Neural cell (in vitro differentiated cells): ENCODE results near the gene ST7L. TPM values are rescaled to one million over a fixed set of nuclear protein-coding genes. Genes with fewer than 3 reads are reported as not detected.
"Not testable (repeated sequence)": the region's sequence is repeated elsewhere in the genome, so short reads cannot be mapped to it uniquely, and the experiment has no call there.

ENCODE experiments used
- H2AFZ ChIP-seq: fragments of 200-600, 300-800 bp; sonication (generic), shearing (Covaris generic); 2 replicates; pipeline ENCODE4 v1.6.0; 2014; ENCODE audit warnings: low read depth, mild to moderate bottlenecking, antibody characterized with exemption, low read length, moderate library complexity
- H3F3A ChIP-seq: fragments of 200-600 bp; shearing (Covaris generic); 2 replicates; pipeline ENCODE4 v1.6.1; 2016; ENCODE audit warnings: mild to moderate bottlenecking, moderate library complexity, mixed read lengths, antibody characterized with exemption, low read length; ENCODE audit not compliant: insufficient read depth, poor library complexity, severe bottlenecking
- H3K27ac ChIP-seq: fragments of 200-600, 300-800 bp; sonication (generic), shearing (Covaris generic); 2 replicates; pipeline ENCODE4 v1.5.1; 2014; ENCODE audit warnings: mild to moderate bottlenecking, low read length, moderate library complexity
- H3K27me3 ChIP-seq: fragments of 300-800, 200-600 bp; sonication (generic), shearing (Covaris generic); 2 replicates; pipeline ENCODE4 v1.6.0; 2014; ENCODE audit warnings: mild to moderate bottlenecking, low read depth, low read length, moderate library complexity; ENCODE audit not compliant: insufficient read depth
- H3K36me3 ChIP-seq: fragments of 300-800, 200-600 bp; sonication (generic), shearing (Covaris generic); 2 replicates; pipeline ENCODE4 v1.5.1; 2014; ENCODE audit warnings: mild to moderate bottlenecking, antibody characterized with exemption, low read length, moderate library complexity; ENCODE audit not compliant: insufficient read depth
- H3K4me2 ChIP-seq: fragments of 300-800, 200-600 bp; sonication (generic), shearing (Covaris generic); 2 replicates; pipeline ENCODE4 v1.6.0; 2014; ENCODE audit warnings: mild to moderate bottlenecking, low read length
- H3K4me3 ChIP-seq: fragments of 300-800, 200-600 bp; sonication (generic), shearing (Covaris generic); 2 replicates; pipeline ENCODE4 v1.5.1; 2014; ENCODE audit warnings: mild to moderate bottlenecking, low read length, moderate library complexity
- H3K79me2 ChIP-seq: fragments of 200-600 bp; shearing (Covaris generic); replicated peaks from 2 replicates; pipeline ENCODE4 v1.6.0; 2014; ENCODE audit warnings: mild to moderate bottlenecking, low read length, moderate library complexity; ENCODE audit not compliant: insufficient read depth
- H3K9ac ChIP-seq: fragments of 300-800, 200-600 bp; sonication (generic), shearing (Covaris generic); 2 replicates; pipeline ENCODE4 v1.6.1; 2016; ENCODE audit warnings: mild to moderate bottlenecking, low read length, mixed read lengths
- H3K9me2 ChIP-seq: fragments of 200-600 bp; shearing (Covaris generic); 2 replicates; pipeline ENCODE4 v1.6.1; 2016; ENCODE audit warnings: mild to moderate bottlenecking, low read length, mixed read lengths; ENCODE audit not compliant: insufficient read depth
- H3K9me3 ChIP-seq: fragments of 200-600, 300-800 bp; sonication (generic), shearing (Covaris generic); 2 replicates; pipeline ENCODE4 v1.6.1; 2016; ENCODE audit warnings: mild to moderate bottlenecking, mixed run types, low read length, moderate library complexity, mixed read lengths
- H4K20me1 ChIP-seq: fragments of 200-600 bp; shearing (Covaris generic); 2 replicates; pipeline ENCODE4 v1.6.1; 2016; ENCODE audit warnings: mild to moderate bottlenecking, mixed run types; ENCODE audit not compliant: insufficient read depth
- EZH2 ChIP-seq: fragments of 200-600, 300-800 bp; shearing (Covaris generic), sonication (generic); IDR thresholded peaks from 2 replicates; pipeline ENCODE4 v1.6.1; 2014; ENCODE audit warnings: antibody characterized with exemption, low read length, borderline replicate concordance, mild to moderate bottlenecking; ENCODE audit not compliant: insufficient read depth, poor library complexity, severe bottlenecking
- MXI1 ChIP-seq: fragments of 450-650 bp; conservative IDR thresholded peaks from 2 replicates; pipeline ENCODE4 v1.6.1; 2014; ENCODE audit warnings: antibody characterized with exemption, mild to moderate bottlenecking; ENCODE audit not compliant: poor library complexity, severe bottlenecking
- POLR2AphosphoS5 ChIP-seq: IDR thresholded peaks from 2 replicates; pipeline ENCODE4 v1.6.1; 2012
- RAD21 ChIP-seq: fragments of 450-650 bp; conservative IDR thresholded peaks from 2 replicates; pipeline ENCODE4 v1.6.1; 2014; ENCODE audit warnings: antibody characterized with exemption, mild to moderate bottlenecking, moderate library complexity
- SMC3 ChIP-seq: fragments of 450-650 bp; conservative IDR thresholded peaks from 2 replicates; pipeline ENCODE4 v1.6.1; 2014; ENCODE audit warnings: antibody characterized with exemption, mild to moderate bottlenecking, moderate library complexity; ENCODE audit not compliant: poor library complexity
- polyA plus RNA-seq: library from polyadenylated mRNA; depleted of rRNA; stranded (reverse); fragments of >200 nt; gene quantifications from 2 replicates; pipeline ENCODE4 v1.2.3, GENCODE V29; 2014
- TF ChIP-seq, protein P1 (sequence below): IDR thresholded peaks from 2 replicates; pipeline ENCODE4 v1.6.1; 2012; ENCODE audit warnings: borderline replicate concordance

Gene ST7L
- polyA plus RNA-seq, 1 donor from 2014 or later = 33.7 TPM

DNA sequence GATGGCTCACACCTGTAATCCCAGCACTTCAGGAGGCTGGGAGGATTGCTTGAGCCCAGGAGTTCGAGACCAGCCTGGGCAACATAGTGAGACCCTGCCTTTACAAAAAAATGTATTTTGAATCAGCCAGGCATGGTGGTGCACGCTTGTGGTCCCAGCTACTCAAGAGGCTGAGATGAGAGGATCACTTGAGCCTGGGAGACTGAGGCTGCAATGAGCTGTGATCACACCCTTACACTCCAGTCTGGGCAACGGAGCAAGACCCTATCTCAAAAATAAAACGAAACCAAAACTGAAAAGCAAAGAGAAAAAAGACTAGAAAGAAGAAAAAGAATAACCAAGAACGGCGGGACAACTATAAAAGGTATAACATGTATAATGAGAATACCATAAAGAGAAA lies 125.6 kb downstream of the ST7L start:
- no peak for TF ChIP-seq POLR2AphosphoS5
- no peak overlapping the region for H3K4me2 ChIP-seq
- no peak overlapping the region for H3K9ac ChIP-seq
- no peaks in the 10 kb centered on the region for H4K20me1 ChIP-seq
- no peaks in the 10 kb centered on the region for H3K9me2 ChIP-seq
- no peaks in the 10 kb centered on the region for H3F3A ChIP-seq
- H3K27me3 ChIP-seq = no peaks in the 10 kb centered on the region
- no peaks in the 10 kb centered on the region for H3K9me3 ChIP-seq
- H3K79me2 ChIP-seq = no peaks in the 10 kb centered on the region
- no peak overlapping the region for H3K27ac ChIP-seq
- no peak overlapping the region for H2AFZ ChIP-seq
- H3K4me3 ChIP-seq = no peak overlapping the region
- no peaks in the 10 kb centered on the region for H3K36me3 ChIP-seq

DNA sequence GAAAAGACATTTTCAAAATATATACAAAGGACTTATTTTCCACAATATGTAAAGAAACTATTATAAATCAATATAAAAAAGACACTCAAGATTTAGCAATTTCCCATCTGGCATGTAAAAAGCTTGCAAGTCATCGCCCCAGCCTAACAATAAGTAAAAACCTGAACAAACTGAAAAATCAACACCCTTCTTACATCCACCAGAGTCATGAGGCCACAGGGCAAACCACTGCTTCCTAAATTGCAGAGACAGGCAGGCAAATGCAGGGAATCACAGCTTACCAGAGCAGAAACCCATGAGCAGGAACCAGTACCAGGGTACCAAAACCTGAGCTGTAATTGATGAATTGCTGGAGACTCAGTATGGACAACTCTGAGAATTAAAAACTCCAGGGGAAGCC lies 126.9 kb downstream of the ST7L start:
- Histone ChIP-seq H3K9me3 (no peaks in the 10 kb centered on the region), H3K4me2 (no peak overlapping the region), H3F3A (no peaks in the 10 kb centered on the region), H3K27me3 (no peaks in the 10 kb centered on the region), H3K27ac (no peak overlapping the region), H2AFZ (no peak overlapping the region), H4K20me1 (no peaks in the 10 kb centered on the region), H3K9ac (no peak overlapping the region), H3K79me2 (no peaks in the 10 kb centered on the region), H3K9me2 (peaks cover 3% of the 10 kb centered on the region), H3K4me3 (no peak overlapping the region), H3K36me3 (no peaks in the 10 kb centered on the region)
- TF ChIP-seq SMC3 = no peak

DNA sequence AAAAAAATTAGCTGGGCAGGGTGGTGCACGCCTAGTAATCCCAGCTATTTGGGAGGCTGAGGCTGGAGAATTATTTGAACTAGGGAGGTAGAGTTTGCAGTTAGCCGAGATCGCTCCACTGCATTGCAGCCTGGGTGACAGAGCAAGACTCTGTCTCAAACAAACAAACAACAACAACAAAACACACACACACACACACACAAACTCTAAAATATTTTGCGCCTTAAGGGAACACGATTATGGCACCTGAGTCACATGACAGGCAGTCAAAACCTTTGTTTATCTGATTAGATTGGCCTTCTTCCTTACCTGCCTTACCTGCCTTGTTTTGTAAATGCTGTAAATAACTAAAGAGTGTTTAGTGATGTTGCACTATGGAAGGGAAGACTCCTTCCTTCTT lies 130.8 kb downstream of the ST7L start:
- Histone ChIP-seq H3K36me3 (no peaks in the 10 kb centered on the region), H3K9me2 (peaks cover 3% of the 10 kb centered on the region), H3K9me3 (no peaks in the 10 kb centered on the region), H4K20me1 (no peaks in the 10 kb centered on the region), H3K79me2 (no peaks in the 10 kb centered on the region), H3K27me3 (no peaks in the 10 kb centered on the region), H3F3A (no peaks in the 10 kb centered on the region), H3K27ac (no peak overlapping the region), H2AFZ (no peak overlapping the region), H3K4me3 (no peak overlapping the region), H3K4me2 (no peak overlapping the region), H3K9ac (no peak overlapping the region)
- TF ChIP-seq, protein P1, sequence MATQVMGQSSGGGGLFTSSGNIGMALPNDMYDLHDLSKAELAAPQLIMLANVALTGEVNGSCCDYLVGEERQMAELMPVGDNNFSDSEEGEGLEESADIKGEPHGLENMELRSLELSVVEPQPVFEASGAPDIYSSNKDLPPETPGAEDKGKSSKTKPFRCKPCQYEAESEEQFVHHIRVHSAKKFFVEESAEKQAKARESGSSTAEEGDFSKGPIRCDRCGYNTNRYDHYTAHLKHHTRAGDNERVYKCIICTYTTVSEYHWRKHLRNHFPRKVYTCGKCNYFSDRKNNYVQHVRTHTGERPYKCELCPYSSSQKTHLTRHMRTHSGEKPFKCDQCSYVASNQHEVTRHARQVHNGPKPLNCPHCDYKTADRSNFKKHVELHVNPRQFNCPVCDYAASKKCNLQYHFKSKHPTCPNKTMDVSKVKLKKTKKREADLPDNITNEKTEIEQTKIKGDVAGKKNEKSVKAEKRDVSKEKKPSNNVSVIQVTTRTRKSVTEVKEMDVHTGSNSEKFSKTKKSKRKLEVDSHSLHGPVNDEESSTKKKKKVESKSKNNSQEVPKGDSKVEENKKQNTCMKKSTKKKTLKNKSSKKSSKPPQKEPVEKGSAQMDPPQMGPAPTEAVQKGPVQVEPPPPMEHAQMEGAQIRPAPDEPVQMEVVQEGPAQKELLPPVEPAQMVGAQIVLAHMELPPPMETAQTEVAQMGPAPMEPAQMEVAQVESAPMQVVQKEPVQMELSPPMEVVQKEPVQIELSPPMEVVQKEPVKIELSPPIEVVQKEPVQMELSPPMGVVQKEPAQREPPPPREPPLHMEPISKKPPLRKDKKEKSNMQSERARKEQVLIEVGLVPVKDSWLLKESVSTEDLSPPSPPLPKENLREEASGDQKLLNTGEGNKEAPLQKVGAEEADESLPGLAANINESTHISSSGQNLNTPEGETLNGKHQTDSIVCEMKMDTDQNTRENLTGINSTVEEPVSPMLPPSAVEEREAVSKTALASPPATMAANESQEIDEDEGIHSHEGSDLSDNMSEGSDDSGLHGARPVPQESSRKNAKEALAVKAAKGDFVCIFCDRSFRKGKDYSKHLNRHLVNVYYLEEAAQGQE = no peak
- TF ChIP-seq MXI1 (no peak), EZH2 (no peak), RAD21 (no peak)

DNA sequence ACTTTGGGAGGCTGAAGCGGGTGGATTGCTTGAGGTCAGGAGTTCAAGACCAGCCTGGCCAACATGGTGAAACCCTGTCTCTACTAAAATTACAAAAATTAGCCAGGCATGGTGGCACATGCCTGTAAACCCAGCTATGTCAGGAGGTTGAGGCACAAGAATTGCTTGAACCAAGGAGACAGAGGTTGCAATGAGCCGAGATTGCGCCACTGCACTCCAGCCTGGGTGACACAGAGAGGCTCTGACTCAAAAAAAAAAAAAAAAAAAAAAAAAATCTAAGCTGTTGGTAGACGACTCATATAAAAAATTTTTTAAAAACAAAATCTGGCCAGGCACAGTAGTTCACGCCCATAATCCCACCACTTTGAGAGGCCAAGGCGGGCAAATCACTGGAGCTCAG lies 131.3 kb downstream of the ST7L start:
- not testable (repeated sequence) for H4K20me1 ChIP-seq, H2AFZ ChIP-seq, H3K36me3 ChIP-seq, H3K4me3 ChIP-seq, H3K9me3 ChIP-seq, H3K9me2 ChIP-seq, H3K79me2 ChIP-seq, H3K27ac ChIP-seq, H3F3A ChIP-seq, H3K4me2 ChIP-seq, H3K27me3 ChIP-seq, H3K9ac ChIP-seq

DNA sequence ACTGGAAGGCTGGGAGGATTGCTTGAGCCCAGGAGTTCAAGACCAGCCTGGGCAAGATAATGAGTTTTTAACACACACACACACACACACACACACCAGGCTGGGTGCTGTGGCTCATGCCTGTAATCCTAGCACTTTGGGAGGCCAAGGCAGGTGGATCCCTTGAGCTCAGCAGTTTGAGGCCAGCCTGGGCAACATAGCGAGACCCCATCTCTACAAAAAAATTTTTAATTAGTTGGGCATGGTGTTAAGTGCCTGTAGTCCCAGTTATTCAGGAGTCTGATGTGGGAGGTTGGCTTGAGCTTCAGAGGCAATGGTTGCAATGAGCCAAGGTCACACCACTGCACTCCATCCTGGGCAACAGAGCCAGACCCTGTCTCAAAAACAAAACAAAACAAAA lies 132.9 kb downstream of the ST7L start:
- not testable (repeated sequence) for H4K20me1 ChIP-seq, H3K4me3 ChIP-seq, H2AFZ ChIP-seq, H3K27ac ChIP-seq, H3K4me2 ChIP-seq, H3K9me3 ChIP-seq, H3F3A ChIP-seq, H3K9ac ChIP-seq, H3K36me3 ChIP-seq, H3K27me3 ChIP-seq, H3K79me2 ChIP-seq, H3K9me2 ChIP-seq
